GM23338 (cell line): Measurements from ENCODE around the gene BAIAP2. TPM values are rescaled to one million over a fixed set of nuclear protein-coding genes. Genes with fewer than 3 reads are reported as not detected.

Experiments
- ATAC-seq: fragments of 200-7000 bp; cut with Tn5 transposase; 3 replicates; pipeline ENCODE4 v1.9.1; 2020
- DNase-seq: peaks from one replicate; pipeline ENCODE4 v3.0.0-alpha.2; 2015; ENCODE audit warnings: low spot score
- H2AFZ ChIP-seq: fragments of 200-600 bp; sonication (generic); 2 replicates; pipeline ENCODE4 v1.8.0; 2016; ENCODE audit warnings: antibody characterized with exemption, mild to moderate bottlenecking, moderate library complexity
- H3F3A ChIP-seq: fragments of 200-600 bp; sonication (generic); replicated peaks from 2 replicates; pipeline ENCODE4 v1.8.0; 2017; ENCODE audit warnings: antibody characterized with exemption, mixed run types, low read depth
- H3K27ac ChIP-seq: fragments of 200-600 bp; sonication (generic); 2 replicates; pipeline ENCODE4 v1.6.1; 2016; ENCODE audit warnings: low read depth
- H3K27me3 ChIP-seq: fragments of 200-600 bp; sonication (generic); 2 replicates; pipeline ENCODE4 v1.8.0; 2016; ENCODE audit warnings: mild to moderate bottlenecking, mixed run types, moderate library complexity; ENCODE audit not compliant: insufficient read depth
- H3K36me3 ChIP-seq: fragments of 200-600 bp; sonication (generic); 2 replicates; pipeline ENCODE4 v1.8.0; 2016; ENCODE audit warnings: mild to moderate bottlenecking; ENCODE audit not compliant: insufficient read depth
- H3K4me1 ChIP-seq: fragments of 200-600 bp; sonication (generic); 2 replicates; pipeline ENCODE4 v1.8.0; 2016; ENCODE audit warnings: mild to moderate bottlenecking, moderate library complexity; ENCODE audit not compliant: insufficient read depth
- H3K4me2 ChIP-seq: fragments of 200-600 bp; sonication (generic); 2 replicates; pipeline ENCODE4 v1.7.1; 2017; ENCODE audit warnings: mixed run types
- H3K4me3 ChIP-seq: fragments of 200-600 bp; sonication (generic); 2 replicates; pipeline ENCODE4 v1.6.1; 2016; ENCODE audit warnings: mixed run types
- H3K79me2 ChIP-seq: fragments of 200-600 bp; sonication (generic); replicated peaks from 2 replicates; pipeline ENCODE4 v1.8.0; 2017; ENCODE audit warnings: mild to moderate bottlenecking; ENCODE audit not compliant: insufficient read depth
- H3K9me2 ChIP-seq: fragments of 200-600 bp; sonication (generic); 2 replicates; pipeline ENCODE4 v1.8.0; 2017; ENCODE audit not compliant: insufficient read depth
- H4K20me1 ChIP-seq: fragments of 200-600 bp; sonication (generic); replicated peaks from 2 replicates; pipeline ENCODE4 v1.8.0; 2017; ENCODE audit warnings: mild to moderate bottlenecking; ENCODE audit not compliant: insufficient read depth
- H3K27ac Mint-ChIP-seq: 2 replicates; pipeline ENCODE4 v1.8.0; 2020; ENCODE audit warnings: inconsistent platforms, mild to moderate bottlenecking, moderate library complexity, mixed read lengths
- H3K27me3 Mint-ChIP-seq: 3 replicates; pipeline ENCODE4 v1.8.0; 2022; ENCODE audit warnings: low read depth, mild to moderate bottlenecking, moderate library complexity, mixed read lengths, inconsistent platforms; ENCODE audit not compliant: insufficient read depth, poor library complexity
- H3K36me3 Mint-ChIP-seq: 3 replicates; pipeline ENCODE4 v1.8.0; 2021; ENCODE audit warnings: low read depth, mild to moderate bottlenecking, inconsistent platforms, moderate library complexity, mixed read lengths
- H3K4me1 Mint-ChIP-seq: 3 replicates; pipeline ENCODE4 v1.8.0; 2020; ENCODE audit warnings: mild to moderate bottlenecking, inconsistent platforms, mixed read lengths
- H3K4me3 Mint-ChIP-seq: 3 replicates; pipeline ENCODE4 v1.8.0; 2021; ENCODE audit warnings: moderate library complexity, mild to moderate bottlenecking, inconsistent platforms, mixed read lengths
- H3K9me3 Mint-ChIP-seq: 3 replicates; pipeline ENCODE4 v1.8.0; 2020; ENCODE audit warnings: moderate library complexity, mild to moderate bottlenecking, inconsistent platforms, mixed read lengths
- CREB1 ChIP-seq: fragments of 250-450 bp; sonication (Bioruptor Pico); IDR thresholded peaks from 2 replicates; pipeline ENCODE4 v1.5.0; 2020; ENCODE audit warnings: low read depth, mild to moderate bottlenecking, moderate library complexity
- EZH2 ChIP-seq: fragments of 200-600 bp; sonication (generic); IDR thresholded peaks from one replicate; pipeline ENCODE4 v1.8.0; 2017; ENCODE audit warnings: antibody characterized with exemption, mild to moderate bottlenecking, low read depth; ENCODE audit not compliant: unreplicated experiment
- NANOG ChIP-seq: IDR thresholded peaks from 2 replicates; pipeline ENCODE4 v1.6.1; 2016; ENCODE audit warnings: antibody characterized with exemption, borderline replicate concordance
- POLR2AphosphoS5 ChIP-seq: IDR thresholded peaks from 2 replicates; pipeline ENCODE4 v1.6.1; 2016; ENCODE audit warnings: antibody characterized with exemption, low read depth
- STAT1 ChIP-seq: IDR thresholded peaks from one replicate; pipeline ENCODE4 v1.6.1; 2016; ENCODE audit warnings: antibody characterized with exemption; ENCODE audit not compliant: unreplicated experiment
- polyA plus RNA-seq: library from polyadenylated mRNA; unstranded; fragments of >200 nt; fragmentation: Nextera tagmentation; extraction: Ambion mirVana; gene quantifications from 2 replicates; pipeline ENCODE4 v1.2.1, GENCODE V29; 2016
- total RNA-seq: library from RNA; depleted of rRNA; stranded (reverse); fragments of >200 nt; shearing (Covaris generic); gene quantifications from 2 replicates; pipeline ENCODE4 v1.2.3, GENCODE V29; 2014
- TF ChIP-seq, protein P1 (sequence below), 2 experiments: fragments of 200-600 bp in 1 of 2; sonication (generic) in 1 of 2; conservative IDR thresholded peaks; 2 replicates each; pipeline versions ENCODE4 v1.5.1 to v1.6.1; 2016 to 2017; ENCODE audit warnings: antibody characterized with exemption in 2 of 2, low read depth in 2 of 2, mild to moderate bottlenecking in 2 of 2, moderate library complexity in 1 of 2
- TF ChIP-seq, protein P2 (sequence below): IDR thresholded peaks from 2 replicates; pipeline ENCODE4 v1.6.1; 2016; ENCODE audit warnings: antibody characterized with exemption
- TF ChIP-seq, protein P3 (sequence below): fragments of 250-450 bp; sonication (Bioruptor Pico); IDR thresholded peaks from 2 replicates; pipeline ENCODE4 v1.5.0; 2020; ENCODE audit warnings: mild to moderate bottlenecking, moderate library complexity
- TF ChIP-seq, protein P4 (sequence below): IDR thresholded peaks from one replicate; pipeline ENCODE4 v1.6.1; 2018; ENCODE audit warnings: antibody characterized with exemption; ENCODE audit not compliant: unreplicated experiment

The BAIAP2 gene
- total and polyA plus RNA-seq, 2 experiments from 2014 or later = 21.7 to 22.7 TPM

DNA sequence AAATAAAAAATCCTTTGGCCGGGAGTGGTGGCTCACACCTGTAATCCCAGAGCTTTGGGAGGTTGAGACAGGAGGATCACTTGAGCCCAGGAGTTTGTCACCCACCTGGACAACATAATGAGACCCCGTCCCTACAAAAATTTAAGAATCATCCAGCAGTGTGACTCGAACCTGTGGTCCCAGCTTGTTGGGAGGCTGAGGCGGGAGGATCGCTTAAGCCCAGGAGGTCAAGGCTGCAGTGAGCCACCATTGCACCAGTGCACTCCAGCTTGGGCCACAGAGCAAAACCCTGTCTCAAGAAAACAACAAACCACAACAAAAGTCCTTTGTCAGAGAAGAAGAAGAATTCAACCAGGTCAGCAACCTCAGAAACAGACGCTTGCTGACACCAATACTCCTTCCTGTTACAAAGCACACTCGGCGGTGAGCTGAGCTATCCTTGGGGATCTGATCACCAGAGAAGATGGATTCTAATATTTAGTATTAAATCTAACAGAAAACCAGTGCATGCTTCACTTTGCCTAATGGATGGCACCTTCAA is 117.4 kb downstream of the BAIAP2 start (continued):
- TF ChIP-seq, protein P1, sequence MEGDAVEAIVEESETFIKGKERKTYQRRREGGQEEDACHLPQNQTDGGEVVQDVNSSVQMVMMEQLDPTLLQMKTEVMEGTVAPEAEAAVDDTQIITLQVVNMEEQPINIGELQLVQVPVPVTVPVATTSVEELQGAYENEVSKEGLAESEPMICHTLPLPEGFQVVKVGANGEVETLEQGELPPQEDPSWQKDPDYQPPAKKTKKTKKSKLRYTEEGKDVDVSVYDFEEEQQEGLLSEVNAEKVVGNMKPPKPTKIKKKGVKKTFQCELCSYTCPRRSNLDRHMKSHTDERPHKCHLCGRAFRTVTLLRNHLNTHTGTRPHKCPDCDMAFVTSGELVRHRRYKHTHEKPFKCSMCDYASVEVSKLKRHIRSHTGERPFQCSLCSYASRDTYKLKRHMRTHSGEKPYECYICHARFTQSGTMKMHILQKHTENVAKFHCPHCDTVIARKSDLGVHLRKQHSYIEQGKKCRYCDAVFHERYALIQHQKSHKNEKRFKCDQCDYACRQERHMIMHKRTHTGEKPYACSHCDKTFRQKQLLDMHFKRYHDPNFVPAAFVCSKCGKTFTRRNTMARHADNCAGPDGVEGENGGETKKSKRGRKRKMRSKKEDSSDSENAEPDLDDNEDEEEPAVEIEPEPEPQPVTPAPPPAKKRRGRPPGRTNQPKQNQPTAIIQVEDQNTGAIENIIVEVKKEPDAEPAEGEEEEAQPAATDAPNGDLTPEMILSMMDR (conservative IDR thresholded peaks at IDR 0.05; ENCODE audit: low read depth in 2 of 2) = no peak
- TF ChIP-seq POLR2AphosphoS5 = no peak
- no peak for TF ChIP-seq NANOG
- TF ChIP-seq, protein P2, sequence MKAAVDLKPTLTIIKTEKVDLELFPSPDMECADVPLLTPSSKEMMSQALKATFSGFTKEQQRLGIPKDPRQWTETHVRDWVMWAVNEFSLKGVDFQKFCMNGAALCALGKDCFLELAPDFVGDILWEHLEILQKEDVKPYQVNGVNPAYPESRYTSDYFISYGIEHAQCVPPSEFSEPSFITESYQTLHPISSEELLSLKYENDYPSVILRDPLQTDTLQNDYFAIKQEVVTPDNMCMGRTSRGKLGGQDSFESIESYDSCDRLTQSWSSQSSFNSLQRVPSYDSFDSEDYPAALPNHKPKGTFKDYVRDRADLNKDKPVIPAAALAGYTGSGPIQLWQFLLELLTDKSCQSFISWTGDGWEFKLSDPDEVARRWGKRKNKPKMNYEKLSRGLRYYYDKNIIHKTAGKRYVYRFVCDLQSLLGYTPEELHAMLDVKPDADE = no peak
- no peak for TF ChIP-seq STAT1
- TF ChIP-seq EZH2 = no peak

DNA sequence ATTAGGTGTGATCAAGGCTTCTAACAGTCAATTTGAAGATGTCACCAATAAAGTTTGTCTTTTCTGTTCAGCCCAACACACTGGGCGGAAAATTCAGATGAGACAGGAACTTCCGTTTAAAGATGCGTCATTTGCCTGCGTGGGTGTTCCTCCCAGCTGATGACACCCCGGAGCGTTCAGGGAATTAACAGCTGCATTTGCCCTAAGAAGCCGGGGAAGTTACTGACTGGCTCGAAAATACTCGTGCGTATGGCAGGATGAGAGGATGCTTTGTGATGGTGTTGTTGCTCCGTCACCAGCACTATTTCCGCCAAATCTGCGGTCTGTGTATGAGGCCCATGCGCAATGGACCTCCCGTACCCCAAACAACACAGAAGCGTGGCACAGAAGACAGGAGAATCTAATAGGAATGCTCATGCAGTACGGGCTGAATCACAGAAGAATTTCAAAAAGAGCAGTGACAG is 118.4 kb downstream of the BAIAP2 start:
- Histone ChIP-seq H3K27me3 (no peaks in the 10 kb centered on the region), H3K4me2 (no peak overlapping the region), H3F3A (no peaks in the 10 kb centered on the region), H3K36me3 (no peaks in the 10 kb centered on the region), H4K20me1 (0 out of 2 replicates have a peak, but pooled peaks cover 2% of the 10 kb centered on the region), H3K27ac (no peak overlapping the region), H3K9me2 (no peaks in the 10 kb centered on the region), H3K79me2 (no peaks in the 10 kb centered on the region), H3K4me3 (no peak overlapping the region), H2AFZ (no peak overlapping the region), H3K4me1 (no peaks in the 10 kb centered on the region)
- H3K9me3 Mint-ChIP-seq = no peaks in the 10 kb centered on the region
- no peaks in the 10 kb centered on the region for H3K4me1 Mint-ChIP-seq
- H3K4me3 Mint-ChIP-seq = no peak overlapping the region
- no peaks in the 10 kb centered on the region for H3K36me3 Mint-ChIP-seq
- no peak overlapping the region for H3K27ac Mint-ChIP-seq
- no peak for DNase-seq
- H3K27me3 Mint-ChIP-seq = peaks cover 6% of the 10 kb centered on the region
- no peak for ATAC-seq
- TF ChIP-seq, protein P3, sequence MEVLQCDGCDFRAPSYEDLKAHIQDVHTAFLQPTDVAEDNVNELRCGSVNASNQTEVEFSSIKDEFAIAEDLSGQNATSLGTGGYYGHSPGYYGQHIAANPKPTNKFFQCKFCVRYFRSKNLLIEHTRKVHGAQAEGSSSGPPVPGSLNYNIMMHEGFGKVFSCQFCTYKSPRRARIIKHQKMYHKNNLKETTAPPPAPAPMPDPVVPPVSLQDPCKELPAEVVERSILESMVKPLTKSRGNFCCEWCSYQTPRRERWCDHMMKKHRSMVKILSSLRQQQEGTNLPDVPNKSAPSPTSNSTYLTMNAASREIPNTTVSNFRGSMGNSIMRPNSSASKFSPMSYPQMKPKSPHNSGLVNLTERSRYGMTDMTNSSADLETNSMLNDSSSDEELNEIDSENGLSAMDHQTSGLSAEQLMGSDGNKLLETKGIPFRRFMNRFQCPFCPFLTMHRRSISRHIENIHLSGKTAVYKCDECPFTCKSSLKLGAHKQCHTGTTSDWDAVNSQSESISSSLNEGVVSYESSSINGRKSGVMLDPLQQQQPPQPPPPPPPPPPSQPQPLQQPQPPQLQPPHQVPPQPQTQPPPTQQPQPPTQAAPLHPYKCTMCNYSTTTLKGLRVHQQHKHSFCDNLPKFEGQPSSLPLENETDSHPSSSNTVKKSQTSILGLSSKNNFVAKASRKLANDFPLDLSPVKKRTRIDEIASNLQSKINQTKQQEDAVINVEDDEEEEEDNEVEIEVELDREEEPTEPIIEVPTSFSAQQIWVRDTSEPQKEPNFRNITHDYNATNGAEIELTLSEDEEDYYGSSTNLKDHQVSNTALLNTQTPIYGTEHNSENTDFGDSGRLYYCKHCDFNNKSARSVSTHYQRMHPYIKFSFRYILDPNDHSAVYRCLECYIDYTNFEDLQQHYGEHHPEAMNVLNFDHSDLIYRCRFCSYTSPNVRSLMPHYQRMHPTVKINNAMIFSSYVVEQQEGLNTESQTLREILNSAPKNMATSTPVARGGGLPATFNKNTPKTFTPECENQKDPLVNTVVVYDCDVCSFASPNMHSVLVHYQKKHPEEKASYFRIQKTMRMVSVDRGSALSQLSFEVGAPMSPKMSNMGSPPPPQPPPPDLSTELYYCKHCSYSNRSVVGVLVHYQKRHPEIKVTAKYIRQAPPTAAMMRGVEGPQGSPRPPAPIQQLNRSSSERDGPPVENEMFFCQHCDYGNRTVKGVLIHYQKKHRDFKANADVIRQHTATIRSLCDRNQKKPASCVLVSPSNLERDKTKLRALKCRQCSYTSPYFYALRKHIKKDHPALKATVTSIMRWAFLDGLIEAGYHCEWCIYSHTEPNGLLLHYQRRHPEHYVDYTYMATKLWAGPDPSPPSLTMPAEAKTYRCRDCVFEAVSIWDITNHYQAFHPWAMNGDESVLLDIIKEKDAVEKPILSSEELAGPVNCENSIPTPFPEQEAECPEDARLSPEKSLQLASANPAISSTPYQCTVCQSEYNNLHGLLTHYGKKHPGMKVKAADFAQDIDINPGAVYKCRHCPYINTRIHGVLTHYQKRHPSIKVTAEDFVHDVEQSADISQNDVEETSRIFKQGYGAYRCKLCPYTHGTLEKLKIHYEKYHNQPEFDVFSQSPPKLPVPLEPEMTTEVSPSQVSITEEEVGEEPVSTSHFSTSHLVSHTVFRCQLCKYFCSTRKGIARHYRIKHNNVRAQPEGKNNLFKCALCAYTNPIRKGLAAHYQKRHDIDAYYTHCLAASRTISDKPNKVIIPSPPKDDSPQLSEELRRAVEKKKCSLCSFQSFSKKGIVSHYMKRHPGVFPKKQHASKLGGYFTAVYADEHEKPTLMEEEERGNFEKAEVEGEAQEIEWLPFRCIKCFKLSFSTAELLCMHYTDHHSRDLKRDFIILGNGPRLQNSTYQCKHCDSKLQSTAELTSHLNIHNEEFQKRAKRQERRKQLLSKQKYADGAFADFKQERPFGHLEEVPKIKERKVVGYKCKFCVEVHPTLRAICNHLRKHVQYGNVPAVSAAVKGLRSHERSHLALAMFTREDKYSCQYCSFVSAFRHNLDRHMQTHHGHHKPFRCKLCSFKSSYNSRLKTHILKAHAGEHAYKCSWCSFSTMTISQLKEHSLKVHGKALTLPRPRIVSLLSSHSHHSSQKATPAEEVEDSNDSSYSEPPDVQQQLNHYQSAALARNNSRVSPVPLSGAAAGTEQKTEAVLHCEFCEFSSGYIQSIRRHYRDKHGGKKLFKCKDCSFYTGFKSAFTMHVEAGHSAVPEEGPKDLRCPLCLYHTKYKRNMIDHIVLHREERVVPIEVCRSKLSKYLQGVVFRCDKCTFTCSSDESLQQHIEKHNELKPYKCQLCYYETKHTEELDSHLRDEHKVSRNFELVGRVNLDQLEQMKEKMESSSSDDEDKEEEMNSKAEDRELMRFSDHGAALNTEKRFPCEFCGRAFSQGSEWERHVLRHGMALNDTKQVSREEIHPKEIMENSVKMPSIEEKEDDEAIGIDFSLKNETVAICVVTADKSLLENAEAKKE (CRISPR knock-in tag) = no peak
- TF ChIP-seq, protein P4, sequence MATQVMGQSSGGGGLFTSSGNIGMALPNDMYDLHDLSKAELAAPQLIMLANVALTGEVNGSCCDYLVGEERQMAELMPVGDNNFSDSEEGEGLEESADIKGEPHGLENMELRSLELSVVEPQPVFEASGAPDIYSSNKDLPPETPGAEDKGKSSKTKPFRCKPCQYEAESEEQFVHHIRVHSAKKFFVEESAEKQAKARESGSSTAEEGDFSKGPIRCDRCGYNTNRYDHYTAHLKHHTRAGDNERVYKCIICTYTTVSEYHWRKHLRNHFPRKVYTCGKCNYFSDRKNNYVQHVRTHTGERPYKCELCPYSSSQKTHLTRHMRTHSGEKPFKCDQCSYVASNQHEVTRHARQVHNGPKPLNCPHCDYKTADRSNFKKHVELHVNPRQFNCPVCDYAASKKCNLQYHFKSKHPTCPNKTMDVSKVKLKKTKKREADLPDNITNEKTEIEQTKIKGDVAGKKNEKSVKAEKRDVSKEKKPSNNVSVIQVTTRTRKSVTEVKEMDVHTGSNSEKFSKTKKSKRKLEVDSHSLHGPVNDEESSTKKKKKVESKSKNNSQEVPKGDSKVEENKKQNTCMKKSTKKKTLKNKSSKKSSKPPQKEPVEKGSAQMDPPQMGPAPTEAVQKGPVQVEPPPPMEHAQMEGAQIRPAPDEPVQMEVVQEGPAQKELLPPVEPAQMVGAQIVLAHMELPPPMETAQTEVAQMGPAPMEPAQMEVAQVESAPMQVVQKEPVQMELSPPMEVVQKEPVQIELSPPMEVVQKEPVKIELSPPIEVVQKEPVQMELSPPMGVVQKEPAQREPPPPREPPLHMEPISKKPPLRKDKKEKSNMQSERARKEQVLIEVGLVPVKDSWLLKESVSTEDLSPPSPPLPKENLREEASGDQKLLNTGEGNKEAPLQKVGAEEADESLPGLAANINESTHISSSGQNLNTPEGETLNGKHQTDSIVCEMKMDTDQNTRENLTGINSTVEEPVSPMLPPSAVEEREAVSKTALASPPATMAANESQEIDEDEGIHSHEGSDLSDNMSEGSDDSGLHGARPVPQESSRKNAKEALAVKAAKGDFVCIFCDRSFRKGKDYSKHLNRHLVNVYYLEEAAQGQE = no peak
- TF ChIP-seq POLR2AphosphoS5 (no peak), NANOG (no peak), STAT1 (no peak), CREB1 (CRISPR knock-in tag) (no peak)
- TF ChIP-seq, protein P1 (conservative IDR thresholded peaks at IDR 0.05; ENCODE audit: low read depth in 2 of 2) = no peak
